H9 (cell line): ENCODE measurements around the gene B3GNT2. TPM values are rescaled to one million over a fixed set of nuclear protein-coding genes. Genes with fewer than 3 reads are reported as not detected.

Experiments used
- DNase-seq: peaks from one replicate; pipeline ENCODE4 v3.0.0-alpha.2; 2017
- H2AFZ ChIP-seq: one replicate; pipeline ENCODE4 v1.6.1; 2013; ENCODE audit warnings: mild to moderate bottlenecking, low read length, control low read depth, moderate library complexity
- H2AK5ac ChIP-seq: 2 replicates; pipeline ENCODE4 v1.6.1; 2013; ENCODE audit warnings: low read length, control low read depth, mixed read lengths; ENCODE audit not compliant: insufficient read length
- H2BK120ac ChIP-seq: one replicate; pipeline ENCODE4 v1.6.1; 2013; ENCODE audit warnings: low read depth, mild to moderate bottlenecking, low read length, control low read depth, inconsistent platforms; ENCODE audit not compliant: poor library complexity, severe bottlenecking
- H2BK12ac ChIP-seq: 2 replicates; pipeline ENCODE4 v1.6.1; 2013; ENCODE audit warnings: low read length, control low read depth, mixed read lengths, low read depth; ENCODE audit not compliant: insufficient read length
- H2BK15ac ChIP-seq: 2 replicates; pipeline ENCODE4 v1.6.1; 2013; ENCODE audit warnings: low read depth, low read length, control low read depth
- H2BK20ac ChIP-seq: one replicate; pipeline ENCODE4 v1.6.1; 2013; ENCODE audit warnings: low read depth, mild to moderate bottlenecking, low read length, control low read depth, inconsistent platforms; ENCODE audit not compliant: poor library complexity, severe bottlenecking
- H2BK5ac ChIP-seq: 2 replicates; pipeline ENCODE4 v1.6.1; 2013; ENCODE audit warnings: low read length, control low read depth, mixed read lengths; ENCODE audit not compliant: insufficient read length
- H3K14ac ChIP-seq: 2 replicates; pipeline ENCODE4 v1.6.1; 2013; ENCODE audit warnings: low read length, control low read depth; ENCODE audit not compliant: insufficient read depth
- H3K18ac ChIP-seq: 2 replicates; pipeline ENCODE4 v1.6.1; 2013; ENCODE audit warnings: low read depth, mild to moderate bottlenecking, mixed read lengths, low read length, control low read depth; ENCODE audit not compliant: insufficient read length
- H3K23ac ChIP-seq: 2 replicates; pipeline ENCODE4 v1.6.1; 2013; ENCODE audit warnings: low read length, control low read depth, mixed read lengths, low read depth; ENCODE audit not compliant: insufficient read length
- H3K23me2 ChIP-seq: 2 replicates; pipeline ENCODE4 v1.6.1; 2013; ENCODE audit warnings: low read depth, mild to moderate bottlenecking, mixed read lengths, low read length, control low read depth; ENCODE audit not compliant: insufficient read length, poor library complexity, severe bottlenecking
- H3K27ac ChIP-seq: 2 replicates; pipeline ENCODE4 v1.5.1; 2013; ENCODE audit warnings: low read length, control low read depth, mixed read lengths, low read depth; ENCODE audit not compliant: insufficient read length
- H3K27me3 ChIP-seq: 2 replicates; pipeline ENCODE4 v1.6.1; 2013; ENCODE audit warnings: low read length, control low read depth, inconsistent platforms; ENCODE audit not compliant: insufficient read depth
- H3K4ac ChIP-seq: 2 replicates; pipeline ENCODE4 v1.6.1; 2013; ENCODE audit warnings: low read depth, mild to moderate bottlenecking, control low read depth, inconsistent platforms, low read length, moderate library complexity
- H3K4me1 ChIP-seq: 2 replicates; pipeline ENCODE4 v1.6.1; 2013; ENCODE audit warnings: low read length, control low read depth, inconsistent platforms; ENCODE audit not compliant: insufficient read depth
- H3K4me2 ChIP-seq: 2 replicates; pipeline ENCODE4 v1.6.1; 2013; ENCODE audit warnings: low read length, control low read depth, mixed read lengths; ENCODE audit not compliant: insufficient read length, insufficient read depth
- H3K56ac ChIP-seq: 2 replicates; pipeline ENCODE4 v1.6.1; 2013; ENCODE audit warnings: low read depth, mild to moderate bottlenecking, mixed read lengths, low read length, control low read depth; ENCODE audit not compliant: insufficient read length
- H3K79me1 ChIP-seq: 2 replicates; pipeline ENCODE4 v1.6.1; 2013; ENCODE audit warnings: low read depth, mild to moderate bottlenecking, moderate library complexity, low read length, control low read depth, inconsistent platforms; ENCODE audit not compliant: insufficient read depth, poor library complexity, severe bottlenecking
- H3K79me2 ChIP-seq: 2 replicates; pipeline ENCODE4 v1.6.1; 2013; ENCODE audit warnings: low read length, control low read depth, inconsistent platforms; ENCODE audit not compliant: insufficient read depth
- H3K9ac ChIP-seq: 2 replicates; pipeline ENCODE4 v1.6.1; 2013; ENCODE audit warnings: low read length, control low read depth, mixed read lengths; ENCODE audit not compliant: insufficient read length; ENCODE audit errors: extremely low read depth
- H3K9me3 ChIP-seq: one replicate; pipeline ENCODE4 v1.6.1; 2013; ENCODE audit warnings: low read depth, low read length, inconsistent platforms; ENCODE audit not compliant: control insufficient read depth
- H3T11ph ChIP-seq: one replicate; pipeline ENCODE4 v1.6.1; 2013; ENCODE audit warnings: mild to moderate bottlenecking, low read length, control low read depth, inconsistent platforms
- H4K20me1 ChIP-seq: one replicate; pipeline ENCODE4 v1.6.1; 2013; ENCODE audit not compliant: control insufficient read depth, insufficient read length, insufficient read depth
- H4K5ac ChIP-seq: 2 replicates; pipeline ENCODE4 v1.6.1; 2013; ENCODE audit warnings: low read depth, mild to moderate bottlenecking, mixed read lengths, low read length, control low read depth; ENCODE audit not compliant: insufficient read length
- H4K8ac ChIP-seq: replicated peaks from 2 replicates; pipeline ENCODE4 v1.6.1; 2013; ENCODE audit warnings: low read length, control low read depth, mixed read lengths, low read depth; ENCODE audit not compliant: insufficient read length
- H4K91ac ChIP-seq: 2 replicates; pipeline ENCODE4 v1.6.1; 2013; ENCODE audit warnings: low read depth, mild to moderate bottlenecking, moderate library complexity, mixed read lengths, low read length, control low read depth; ENCODE audit not compliant: insufficient read length
- H3K27ac Mint-ChIP-seq, 3 experiments: 2 replicates in 2 of 3; 3 replicates in 1 of 3; pipeline ENCODE4 v1.8.0; 2020 to 2021; ENCODE audit warnings: mixed read lengths in 3 of 3, mild to moderate bottlenecking in 1 of 3, moderate library complexity in 1 of 3
- H3K27me3 Mint-ChIP-seq: 2 replicates; pipeline ENCODE4 v1.8.0; 2021; ENCODE audit warnings: low read depth, mild to moderate bottlenecking, moderate library complexity, mixed read lengths
- H3K36me3 Mint-ChIP-seq, 3 experiments: 2 replicates in 2 of 3; 3 replicates in 1 of 3; pipeline ENCODE4 v1.8.0; 2020 to 2021; ENCODE audit warnings: low read depth in 3 of 3, mixed read lengths in 3 of 3; ENCODE audit not compliant: insufficient read depth in 1 of 3
- H3K4me1 Mint-ChIP-seq, 2 experiments: 2 replicates each; pipeline ENCODE4 v1.8.0; 2020; ENCODE audit warnings: mixed read lengths in 2 of 2
- H3K4me3 Mint-ChIP-seq, 2 experiments: 2 replicates in 1 of 2; 3 replicates in 1 of 2; pipeline ENCODE4 v1.8.0; 2020 to 2021; ENCODE audit warnings: mild to moderate bottlenecking in 2 of 2, mixed read lengths in 2 of 2, moderate library complexity in 1 of 2
- H3K9me3 Mint-ChIP-seq, 2 experiments: 2 replicates in 1 of 2; 3 replicates in 1 of 2; pipeline ENCODE4 v1.8.0; 2020; ENCODE audit warnings: mild to moderate bottlenecking in 2 of 2, mixed read lengths in 2 of 2, moderate library complexity in 1 of 2
- CTCF ChIP-seq: fragments of 200-600 bp; sonication (generic); conservative IDR thresholded peaks from 3 replicates; pipeline ENCODE4 v1.8.0; 2021; ENCODE audit warnings: antibody characterized with exemption, mild to moderate bottlenecking
- WGBS: extraction: QIAGEN DNeasy Blood & Tissue Kit; methylation state at CpG from one replicate; pipeline ENCODE4 v1.1.7; 2013; ENCODE audit warnings: missing lambda C conversion rate, low lambda C conversion rate, mixed read lengths; ENCODE audit not compliant: insufficient read length; ENCODE audit errors: extremely low coverage; 5-methylcytosine and 5-hydroxymethylcytosine counted together
- total RNA-seq: library from RNA; stranded (reverse); gene quantifications from 2 replicates; pipeline ENCODE4 v1.2.1, GENCODE V29; 2021

B3GNT2 gene
- total RNA-seq, 1 experiment from 2014 or later, result 55.3 TPM

GRCh38 chr2:62266433-62267038, 70.6 kb downstream of the B3GNT2 start:
- peak overlapping the region; percentile 10 for H2AFZ ChIP-seq
- H2AK5ac ChIP-seq, result no peak overlapping the region
- H3K9ac ChIP-seq, result no peak overlapping the region
- H4K91ac ChIP-seq, result no peak overlapping the region
- no peaks in the 10 kb centered on the region for H3K27me3 ChIP-seq
- H3T11ph ChIP-seq, result no peak overlapping the region
- no peaks in the 10 kb centered on the region for H3K79me1 ChIP-seq
- H3K9me3 Mint-ChIP-seq, result peaks cover 5 to 6% of the 10 kb centered on the region in 2 experiments
- H3K79me2 ChIP-seq, result no peaks in the 10 kb centered on the region
- peak overlapping the region; percentile 52 for H3K4me2 ChIP-seq
- H3K4ac ChIP-seq, result no peak overlapping the region
- H3K27ac ChIP-seq, result peak overlapping the region; percentile 44
- no peak overlapping the region for H2BK120ac ChIP-seq
- no CpG with 5 or more reads among the region's 7 CpGs for WGBS
- H3K27me3 Mint-ChIP-seq, result no peaks in the 10 kb centered on the region
- H3K23me2 ChIP-seq, result no peaks in the 10 kb centered on the region
- H3K9me3 ChIP-seq, result no peaks in the 10 kb centered on the region
- no peak overlapping the region for H3K23ac ChIP-seq
- no peak overlapping the region for H4K8ac ChIP-seq
- peak overlapping the region; percentile 31 for H2BK5ac ChIP-seq
- peak overlapping the region; percentile 37 for H3K18ac ChIP-seq
- peak overlapping the region; percentile 58 to 97 (median 84) for H3K27ac Mint-ChIP-seq
- H2BK20ac ChIP-seq, result no peak overlapping the region
- H2BK15ac ChIP-seq, result no peak overlapping the region
- H3K36me3 Mint-ChIP-seq, result peaks cover 2 to 10% (median 2%) of the 10 kb centered on the region in 3 experiments; a peak in 6 of 7 replicates
- H3K4me1 ChIP-seq, result peaks cover 10% of the 10 kb centered on the region; the same call in 1 of the 2 replicates
- H3K14ac ChIP-seq, result peak overlapping the region; percentile 31; the same call in 1 of the 2 replicates
- no peak overlapping the region for H4K5ac ChIP-seq
- no peak overlapping the region for H3K56ac ChIP-seq
- peak overlapping the region; percentile 13 to 14; a peak in 3 of 5 replicates for H3K4me3 Mint-ChIP-seq
- no peak for TF ChIP-seq CTCF
- peaks cover 32 to 40% of the 10 kb centered on the region in 2 experiments for H3K4me1 Mint-ChIP-seq
- H4K20me1 ChIP-seq, result no peaks in the 10 kb centered on the region
- peak; percentile 63 for DNase-seq
- H2BK12ac ChIP-seq, result no peak overlapping the region
